ENCODE results near the gene CHD9. TPM values are rescaled to one million over a fixed set of nuclear protein-coding genes. Genes with fewer than 3 reads are reported as not detected.

Gene CHD9
- total RNA-seq, 1 donor from 2014 or later: 77.4 TPM

- Mint-ChIP-seq H3K4me1 (ENCODE audit: low read depth, unreplicated experiment) (peaks cover 4% of the 10 kb centered on the region), H3K27me3 (ENCODE audit: low read depth, unreplicated experiment) (no peaks in the 10 kb centered on the region), H3K27ac (ENCODE audit: unreplicated experiment) (no peak overlapping the region), H3K9me3 (ENCODE audit: unreplicated experiment) (peaks cover 2% of the 10 kb centered on the region), H3K36me3 (ENCODE audit: low read depth, unreplicated experiment) (no peaks in the 10 kb centered on the region), H3K4me3 (ENCODE audit: unreplicated experiment) (no peak overlapping the region)
- Histone ChIP-seq H3K4me1 (ENCODE audit: insufficient read depth, low read length) (no peaks in the 10 kb centered on the region), H3K27ac (ENCODE audit: low read depth, low read length) (no peak overlapping the region), H3K4me2 (ENCODE audit: low read length) (no peak overlapping the region), H3K27me3 (ENCODE audit: insufficient read depth, low read length) (no peaks in the 10 kb centered on the region), H2AFZ (ENCODE audit: low read depth, low read length) (no peak overlapping the region), H3K9ac (ENCODE audit: low read length) (no peak overlapping the region), H3K79me2 (ENCODE audit: insufficient read depth, low read length) (peaks cover 45% of the 10 kb centered on the region), H4K20me1 (ENCODE audit: insufficient read depth, low read length) (peaks cover 6% of the 10 kb centered on the region), H3K4me3 (ENCODE audit: insufficient read depth, low read depth, low read length) (no peak overlapping the region), H3K36me3 (ENCODE audit: insufficient read depth, low read length) (peaks cover 4% of the 10 kb centered on the region), H3K9me3 (ENCODE audit: insufficient read depth, low read depth, low read length) (no peaks in the 10 kb centered on the region)
- DNase-seq (ENCODE audit: low read depth) (no peak), FAIRE-seq (no peak)
- TF ChIP-seq EZH2 (IDR thresholded peaks at IDR 0.05; ENCODE audit: insufficient read depth, low read length) (no peak), CTCF (IDR thresholded peaks at IDR 0.05; ENCODE audit: insufficient read depth, low read depth, low read length) (no peak)
These were observed 147.1 kb downstream of the CHD9 start for GRCh38 chr16:53201900-53202299.

- H3K4me3 ChIP-seq (ENCODE audit: insufficient read depth, low read depth, low read length): no peak overlapping the region
These were observed 147.6 kb downstream of the CHD9 start for GRCh38 chr16:53202398-53202797.

More at GRCh38 chr16:53202398-53202797, 147.6 kb downstream of the CHD9 start:
- Histone ChIP-seq H3K4me1 (ENCODE audit: insufficient read depth, low read length) (no peaks in the 10 kb centered on the region), H3K36me3 (ENCODE audit: insufficient read depth, low read length) (peaks cover 4% of the 10 kb centered on the region), H3K27ac (ENCODE audit: low read depth, low read length) (no peak overlapping the region), H3K9ac (ENCODE audit: low read length) (no peak overlapping the region), H4K20me1 (ENCODE audit: insufficient read depth, low read length) (peaks cover 6% of the 10 kb centered on the region), H3K4me2 (ENCODE audit: low read length) (no peak overlapping the region), H2AFZ (ENCODE audit: low read depth, low read length) (no peak overlapping the region), H3K27me3 (ENCODE audit: insufficient read depth, low read length) (no peaks in the 10 kb centered on the region), H3K79me2 (ENCODE audit: insufficient read depth, low read length) (peaks cover 47% of the 10 kb centered on the region), H3K9me3 (ENCODE audit: insufficient read depth, low read depth, low read length) (no peaks in the 10 kb centered on the region)
- H3K4me3 Mint-ChIP-seq (ENCODE audit: unreplicated experiment): no peak overlapping the region
- peaks cover 6% of the 10 kb centered on the region for H3K4me1 Mint-ChIP-seq (ENCODE audit: low read depth, unreplicated experiment)
- FAIRE-seq (no peak), DNase-seq (ENCODE audit: low read depth) (no peak)
- H3K36me3 Mint-ChIP-seq (ENCODE audit: low read depth, unreplicated experiment): no peaks in the 10 kb centered on the region
- TF ChIP-seq EZH2 (IDR thresholded peaks at IDR 0.05; ENCODE audit: insufficient read depth, low read length) (no peak), CTCF (IDR thresholded peaks at IDR 0.05; ENCODE audit: insufficient read depth, low read depth, low read length) (no peak)
- H3K27me3 Mint-ChIP-seq (ENCODE audit: low read depth, unreplicated experiment): no peaks in the 10 kb centered on the region
- peaks cover 2% of the 10 kb centered on the region for H3K9me3 Mint-ChIP-seq (ENCODE audit: unreplicated experiment)
- no peak overlapping the region for H3K27ac Mint-ChIP-seq (ENCODE audit: unreplicated experiment)

Data from astrocyte (in vitro differentiated cells and primary cell).